ENCODE data around the gene PGGT1B. TPM values are rescaled to one million over a fixed set of nuclear protein-coding genes. Genes with fewer than 3 reads are reported as not detected.

The PGGT1B gene
- polyA plus RNA-seq, 1 of the 3 experiments (the other 2 are of a cell fraction), result 0.69 TPM

DNA sequence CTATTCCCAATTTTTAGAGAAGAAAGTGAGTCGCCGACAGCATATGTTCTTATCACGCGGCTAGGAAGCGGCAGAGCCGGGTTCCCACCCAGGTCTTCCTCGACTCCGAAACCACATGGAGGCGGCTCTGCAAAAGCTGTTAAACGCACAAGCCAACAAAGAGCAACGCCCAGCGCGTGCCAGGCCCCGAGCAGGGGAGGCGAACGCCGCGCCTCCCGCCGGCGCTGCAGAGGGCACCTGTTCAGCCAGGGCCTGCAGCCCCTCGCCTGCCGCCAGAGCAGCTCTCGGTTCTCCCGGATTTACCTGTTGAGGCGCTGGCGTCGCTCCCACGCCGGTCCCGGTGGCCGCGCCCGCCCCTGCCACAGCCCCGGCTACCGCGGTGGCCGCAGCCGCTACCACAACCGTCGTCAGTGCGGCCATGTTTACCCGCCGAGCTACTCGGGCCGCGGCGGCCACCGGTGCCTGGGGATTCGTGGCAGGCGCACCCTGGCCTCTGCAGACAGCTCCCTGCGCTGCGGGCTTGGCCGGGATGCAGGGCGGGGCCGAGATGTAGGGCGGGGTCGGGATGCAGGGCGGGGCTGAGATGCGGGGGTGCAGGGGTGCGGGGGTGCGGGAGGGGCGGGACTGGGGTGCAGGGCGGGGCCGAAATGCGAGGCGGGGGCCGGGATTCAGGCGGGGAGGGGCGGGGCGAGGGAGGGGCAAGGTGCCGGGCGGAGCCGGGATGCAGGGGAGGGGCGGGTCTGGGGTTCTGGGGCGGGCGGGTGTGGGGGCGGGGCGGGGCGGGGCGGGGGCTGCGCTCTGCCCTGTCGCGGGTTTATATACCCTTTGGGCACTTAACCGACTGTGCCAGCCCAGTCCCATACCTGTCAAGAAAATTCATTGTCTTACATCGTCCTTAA, 33.7 kb upstream of the PGGT1B start, which contains the start of gene CCDC112:
CCDC112 (minus strand) TSS at position 531 of the 899 bp plus-strand sequence; CDS start at position 420, 111 bp downstream.
- H3F3A ChIP-seq (replicated peaks; ENCODE audit: insufficient read depth), result peaks cover 9% of the 10 kb centered on the region
- peak; percentile 98 for DNase-seq
- peak within 1 kb of the TSS; percentile 69; the same call in 1 of the 2 replicates for H3K9ac ChIP-seq
- H3K79me2 ChIP-seq (ENCODE audit: insufficient read depth), result peaks cover 32% of the 10 kb centered on the region
- H3K4me1 ChIP-seq (ENCODE audit: control insufficient read depth in 1 of 2, insufficient read depth in 2 of 2, low read depth in 1 of 2, low read length in 1 of 2), result peaks cover 0 to 4% of the 10 kb centered on the region in 2 experiments; a peak in 2 of 4 replicates
- POLR2A ChIA-PET, result interaction anchor here (0.6 to 2.0 kb wide), 5 partner anchors 31 to 942 kb away, joined by 3 to 9 read pairs (median 3); partner anchors contain the start of gene FEM1C
- WGBS (ENCODE audit: low lambda C conversion rate), result 2% methylated on average over 27 of the region's 86 CpGs
- H3K27me3 ChIP-seq (ENCODE audit: insufficient read depth), result no peaks in the 10 kb centered on the region
- H3K4me3 ChIP-seq (ENCODE audit: low read depth in 2 of 2, low read length in 1 of 2), result peak within 1 kb of the TSS; percentile 79 to 88
- no peaks in the 10 kb centered on the region for H3K9me2 ChIP-seq
- peaks cover 0 to 10% of the 10 kb centered on the region in 2 experiments for H3K36me3 ChIP-seq (replicated peaks in 1 of 2; ENCODE audit: control insufficient read depth in 1 of 2, insufficient read depth in 2 of 2, low read length in 1 of 2)
- CTCF ChIA-PET, result interaction anchor here (0.7 to 3.5 kb wide), 6 partner anchors 10 to 290 kb away, joined by 3 to 20 read pairs (median 3); partner anchors contain the start of gene PGGT1B
- H2AFZ ChIP-seq (ENCODE audit: low read depth), result peak within 1 kb of the TSS; percentile 89
- peak within 1 kb of the TSS; percentile 17 to 83; a peak in 3 of 4 replicates for H3K27ac ChIP-seq (ENCODE audit: low read depth in 2 of 2, low read length in 1 of 2)
- TF ChIP-seq YY1 (IDR thresholded peaks at IDR 0.05; ENCODE audit: low read depth), result peak; percentile 77
- TF ChIP-seq, protein P1, sequence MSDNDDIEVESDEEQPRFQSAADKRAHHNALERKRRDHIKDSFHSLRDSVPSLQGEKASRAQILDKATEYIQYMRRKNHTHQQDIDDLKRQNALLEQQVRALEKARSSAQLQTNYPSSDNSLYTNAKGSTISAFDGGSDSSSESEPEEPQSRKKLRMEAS (IDR thresholded peaks at IDR 0.05; ENCODE audit: low read depth), result peak; percentile 85
- no peak for TF ChIP-seq EP300 (IDR thresholded peaks at IDR 0.05; ENCODE audit: borderline replicate concordance in 1 of 2, low read depth in 1 of 2, low read length in 1 of 2)
- TF ChIP-seq CHD2 (IDR thresholded peaks at IDR 0.05; ENCODE audit: low read length, partially characterized antibody), result peak; percentile 5
- TF ChIP-seq NFIC (IDR thresholded peaks at IDR 0.05; ENCODE audit: borderline replicate concordance), result no peak
- TF ChIP-seq SMC3 (IDR thresholded peaks at IDR 0.05; ENCODE audit: low read depth, low read length), result no peak
- no peak for TF ChIP-seq TEAD4 (IDR thresholded peaks at IDR 0.05; ENCODE audit: borderline replicate concordance, insufficient read depth)
- no peak for TF ChIP-seq RFX5 (IDR thresholded peaks at IDR 0.05; ENCODE audit: low read length)
- peak; percentile 83; the same call in 1 of the 2 replicates for TF ChIP-seq TAF1 (IDR thresholded peaks at IDR 0.05; ENCODE audit: borderline replicate concordance, low read depth, low read length)
- TF ChIP-seq SIN3A (IDR thresholded peaks at IDR 0.05; ENCODE audit: borderline replicate concordance, low read depth, low read length), result peak; percentile 17; the same call in 1 of the 2 replicates
- peak; percentile 73 for TF ChIP-seq POLR2AphosphoS5 (IDR thresholded peaks at IDR 0.05; ENCODE audit: low read depth, low read length)
- TF ChIP-seq EZH2phosphoT487 (IDR thresholded peaks at IDR 0.05; ENCODE audit: borderline replicate concordance, low read depth), result no peak
- TF ChIP-seq, protein P2, sequence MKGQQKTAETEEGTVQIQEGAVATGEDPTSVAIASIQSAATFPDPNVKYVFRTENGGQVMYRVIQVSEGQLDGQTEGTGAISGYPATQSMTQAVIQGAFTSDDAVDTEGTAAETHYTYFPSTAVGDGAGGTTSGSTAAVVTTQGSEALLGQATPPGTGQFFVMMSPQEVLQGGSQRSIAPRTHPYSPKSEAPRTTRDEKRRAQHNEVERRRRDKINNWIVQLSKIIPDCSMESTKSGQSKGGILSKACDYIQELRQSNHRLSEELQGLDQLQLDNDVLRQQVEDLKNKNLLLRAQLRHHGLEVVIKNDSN (IDR thresholded peaks at IDR 0.05; ENCODE audit: borderline replicate concordance, low read depth), result no peak
- TF ChIP-seq NRF1 (IDR thresholded peaks at IDR 0.05; ENCODE audit: low read depth, low read length), result no peak
- TF ChIP-seq, protein P3, sequence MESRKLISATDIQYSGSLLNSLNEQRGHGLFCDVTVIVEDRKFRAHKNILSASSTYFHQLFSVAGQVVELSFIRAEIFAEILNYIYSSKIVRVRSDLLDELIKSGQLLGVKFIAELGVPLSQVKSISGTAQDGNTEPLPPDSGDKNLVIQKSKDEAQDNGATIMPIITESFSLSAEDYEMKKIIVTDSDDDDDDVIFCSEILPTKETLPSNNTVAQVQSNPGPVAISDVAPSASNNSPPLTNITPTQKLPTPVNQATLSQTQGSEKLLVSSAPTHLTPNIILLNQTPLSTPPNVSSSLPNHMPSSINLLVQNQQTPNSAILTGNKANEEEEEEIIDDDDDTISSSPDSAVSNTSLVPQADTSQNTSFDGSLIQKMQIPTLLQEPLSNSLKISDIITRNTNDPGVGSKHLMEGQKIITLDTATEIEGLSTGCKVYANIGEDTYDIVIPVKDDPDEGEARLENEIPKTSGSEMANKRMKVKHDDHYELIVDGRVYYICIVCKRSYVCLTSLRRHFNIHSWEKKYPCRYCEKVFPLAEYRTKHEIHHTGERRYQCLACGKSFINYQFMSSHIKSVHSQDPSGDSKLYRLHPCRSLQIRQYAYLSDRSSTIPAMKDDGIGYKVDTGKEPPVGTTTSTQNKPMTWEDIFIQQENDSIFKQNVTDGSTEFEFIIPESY (IDR thresholded peaks at IDR 0.05; ENCODE audit: borderline replicate concordance, low read depth), result no peak
- no peak for TF ChIP-seq FOSL2 (IDR thresholded peaks at IDR 0.05; ENCODE audit: borderline replicate concordance, low read depth)
- TF ChIP-seq, protein P4, sequence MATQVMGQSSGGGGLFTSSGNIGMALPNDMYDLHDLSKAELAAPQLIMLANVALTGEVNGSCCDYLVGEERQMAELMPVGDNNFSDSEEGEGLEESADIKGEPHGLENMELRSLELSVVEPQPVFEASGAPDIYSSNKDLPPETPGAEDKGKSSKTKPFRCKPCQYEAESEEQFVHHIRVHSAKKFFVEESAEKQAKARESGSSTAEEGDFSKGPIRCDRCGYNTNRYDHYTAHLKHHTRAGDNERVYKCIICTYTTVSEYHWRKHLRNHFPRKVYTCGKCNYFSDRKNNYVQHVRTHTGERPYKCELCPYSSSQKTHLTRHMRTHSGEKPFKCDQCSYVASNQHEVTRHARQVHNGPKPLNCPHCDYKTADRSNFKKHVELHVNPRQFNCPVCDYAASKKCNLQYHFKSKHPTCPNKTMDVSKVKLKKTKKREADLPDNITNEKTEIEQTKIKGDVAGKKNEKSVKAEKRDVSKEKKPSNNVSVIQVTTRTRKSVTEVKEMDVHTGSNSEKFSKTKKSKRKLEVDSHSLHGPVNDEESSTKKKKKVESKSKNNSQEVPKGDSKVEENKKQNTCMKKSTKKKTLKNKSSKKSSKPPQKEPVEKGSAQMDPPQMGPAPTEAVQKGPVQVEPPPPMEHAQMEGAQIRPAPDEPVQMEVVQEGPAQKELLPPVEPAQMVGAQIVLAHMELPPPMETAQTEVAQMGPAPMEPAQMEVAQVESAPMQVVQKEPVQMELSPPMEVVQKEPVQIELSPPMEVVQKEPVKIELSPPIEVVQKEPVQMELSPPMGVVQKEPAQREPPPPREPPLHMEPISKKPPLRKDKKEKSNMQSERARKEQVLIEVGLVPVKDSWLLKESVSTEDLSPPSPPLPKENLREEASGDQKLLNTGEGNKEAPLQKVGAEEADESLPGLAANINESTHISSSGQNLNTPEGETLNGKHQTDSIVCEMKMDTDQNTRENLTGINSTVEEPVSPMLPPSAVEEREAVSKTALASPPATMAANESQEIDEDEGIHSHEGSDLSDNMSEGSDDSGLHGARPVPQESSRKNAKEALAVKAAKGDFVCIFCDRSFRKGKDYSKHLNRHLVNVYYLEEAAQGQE (IDR thresholded peaks at IDR 0.05; ENCODE audit: low read depth, low read length), result no peak
- peak; percentile 92 for TF ChIP-seq MXI1 (IDR thresholded peaks at IDR 0.05; ENCODE audit: low read depth, low read length)
- no peak for TF ChIP-seq ELF1 (IDR thresholded peaks at IDR 0.05)
- no peak for TF ChIP-seq FOXM1 (IDR thresholded peaks at IDR 0.05; ENCODE audit: low read depth)
- no peaks in the 10 kb centered on the region for H3K9me3 ChIP-seq
- peak within 1 kb of the TSS; percentile 85 for H3K4me2 ChIP-seq
- H4K20me1 ChIP-seq (ENCODE audit: insufficient read depth), result no peaks in the 10 kb centered on the region
